HG02885 (cell line): ENCODE measurements around the gene ATG13.

Experiments
- ATAC-seq: cut with Tn5 transposase; IDR thresholded peaks from one replicate; pipeline ENCODE4 v1.9.1; 2021; ENCODE audit warnings: mild to moderate bottlenecking; ENCODE audit not compliant: unreplicated experiment, poor library complexity

Gene ATG13

DNA sequence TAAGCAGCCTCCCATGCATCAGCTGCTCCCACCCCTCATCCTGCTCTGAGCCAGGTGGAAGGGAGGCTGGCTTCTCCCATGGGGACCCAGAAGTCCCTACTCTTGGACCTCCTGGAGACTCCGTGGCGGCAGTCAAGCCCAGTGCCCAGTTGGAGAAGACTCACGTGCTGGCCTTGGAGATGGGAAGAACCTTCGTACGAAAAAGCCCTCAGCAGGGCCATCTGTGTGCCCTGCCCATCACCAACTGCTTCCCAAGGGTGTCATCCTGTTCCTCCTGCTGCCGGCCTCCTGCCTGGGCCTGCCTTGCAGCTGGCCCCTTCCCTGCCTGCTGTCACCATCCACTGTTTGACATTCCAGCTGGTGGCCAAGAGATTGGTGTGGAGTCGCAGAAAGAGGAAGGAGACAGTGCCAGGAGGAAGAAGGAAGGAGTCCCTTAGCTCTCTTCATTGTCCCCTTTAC, 55.1 kb downstream of the ATG13 start:
- no peak for ATAC-seq

DNA sequence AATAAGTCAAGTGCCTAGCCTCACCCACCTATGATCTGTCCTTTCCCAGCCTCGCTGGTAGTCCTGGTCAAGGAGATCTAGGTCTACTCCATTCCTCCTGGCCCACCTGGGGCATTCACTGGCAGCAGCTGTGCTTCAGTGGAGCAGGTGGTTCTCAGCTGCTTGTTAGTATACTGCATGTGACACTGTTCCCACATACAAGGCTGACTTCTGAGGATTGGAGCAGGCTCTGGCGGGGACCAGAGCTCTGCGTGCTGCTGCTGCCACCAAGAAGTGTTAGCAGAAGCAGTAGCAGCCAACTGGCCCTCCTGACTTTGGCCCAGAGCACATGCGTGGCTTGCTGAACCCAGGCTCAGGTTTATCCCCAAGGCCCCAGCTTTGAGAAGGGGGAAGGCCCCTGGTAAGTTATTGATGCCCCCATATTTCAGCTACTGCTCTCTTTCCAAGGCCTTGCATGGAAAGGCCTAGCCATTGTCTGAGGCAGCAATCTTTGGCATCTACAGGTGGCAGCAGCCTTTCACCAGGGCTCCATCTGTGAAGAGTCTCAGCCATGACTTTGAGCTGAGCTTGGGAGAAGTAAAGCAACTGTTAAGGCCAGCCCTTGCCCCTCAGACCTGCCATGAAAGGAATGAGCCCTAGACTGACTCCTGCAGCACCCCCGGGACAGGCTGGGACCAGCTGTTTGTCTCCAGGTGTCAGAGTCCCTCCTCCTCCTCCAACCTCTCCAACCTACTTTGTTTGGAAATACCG, 56.5 kb downstream of the ATG13 start:
- no peak for ATAC-seq

DNA sequence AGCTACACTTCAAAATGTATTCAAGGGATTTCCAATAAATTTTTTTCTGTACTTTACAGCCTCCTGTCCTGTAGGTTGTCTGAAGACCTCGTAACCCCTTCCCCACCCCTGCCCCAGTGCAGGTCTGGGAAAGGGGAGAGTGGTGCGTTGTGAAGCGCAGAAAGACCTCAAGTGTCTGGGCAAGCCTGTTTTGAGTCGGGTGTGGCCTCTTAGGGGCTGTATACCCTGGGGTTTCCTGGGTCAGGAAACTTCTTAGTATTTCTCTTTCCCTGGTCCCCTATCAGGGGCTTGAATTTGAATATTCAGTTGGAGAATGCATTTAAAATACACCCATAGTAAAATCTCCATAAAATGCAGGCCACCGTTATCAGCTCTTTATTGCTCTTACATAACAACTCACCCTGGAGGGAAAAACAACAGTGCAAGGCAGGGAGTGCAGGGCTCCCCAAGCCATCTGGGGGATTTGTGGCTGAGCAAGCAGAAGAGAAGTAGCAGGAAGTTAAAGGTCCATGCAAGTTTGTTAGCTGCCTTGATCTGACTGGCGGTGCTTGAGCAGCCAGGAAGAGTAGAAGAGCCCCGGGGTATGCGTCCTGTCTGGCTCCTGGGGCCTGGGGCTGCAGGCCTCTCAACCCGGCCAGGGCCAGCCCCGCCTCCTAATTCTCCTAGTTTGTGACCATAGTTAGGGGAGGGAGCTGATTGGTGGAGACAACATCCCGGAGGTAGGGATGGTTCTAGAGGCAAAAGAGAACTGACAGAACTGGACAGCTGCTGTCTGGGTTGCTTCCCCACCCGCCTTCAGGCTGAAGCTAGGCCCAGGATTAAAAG, 57.3 kb downstream of the ATG13 start:
- no peak for ATAC-seq

DNA sequence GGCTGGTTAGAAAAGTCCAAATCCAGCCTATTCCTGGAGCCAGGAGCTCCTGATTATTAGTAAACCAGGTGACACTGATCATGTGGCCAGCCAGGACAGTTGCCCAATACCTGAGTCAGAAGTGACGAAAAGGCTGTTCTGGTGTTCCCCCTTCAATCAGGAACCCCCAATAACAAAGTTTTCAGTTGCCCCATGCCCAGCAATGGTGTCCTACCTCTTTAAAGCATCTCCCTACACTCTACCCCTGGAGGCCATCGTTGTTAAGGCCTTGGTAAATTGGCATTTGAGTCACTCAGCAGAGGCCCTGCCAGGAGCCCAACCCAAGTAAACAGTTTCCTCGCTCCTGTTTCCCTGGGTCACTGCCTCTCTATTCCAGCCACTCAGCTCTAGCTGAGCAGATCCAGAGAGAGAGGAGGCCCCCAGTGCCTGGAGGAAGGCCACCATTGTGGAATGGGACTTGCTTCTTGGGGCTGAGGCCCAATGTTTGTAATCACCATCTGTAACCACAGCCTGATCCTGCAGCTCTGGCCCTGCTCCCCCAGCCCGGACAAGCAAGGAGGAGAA, 58.0 kb downstream of the ATG13 start:
- no peak for ATAC-seq

DNA sequence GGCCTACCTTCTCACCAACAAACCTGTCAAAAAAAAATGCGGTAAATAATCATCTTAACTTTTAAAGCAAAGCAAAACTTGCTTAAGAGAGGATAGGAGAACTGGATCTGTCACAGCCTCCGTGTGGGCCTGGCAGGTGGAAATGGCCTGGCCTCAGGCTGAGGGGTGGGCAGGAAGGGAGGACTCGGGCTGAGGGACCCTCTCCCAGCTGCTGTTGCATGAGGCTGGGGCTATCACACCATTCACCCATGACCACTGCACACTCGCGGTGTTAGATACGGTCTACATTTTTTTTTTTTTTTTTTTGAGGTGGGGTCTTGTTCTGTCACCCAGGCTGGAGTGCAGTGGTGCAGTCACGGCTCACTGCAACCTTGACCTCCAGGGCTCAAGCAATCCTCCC, 58.6 kb downstream of the ATG13 start:
- no peak for ATAC-seq

DNA sequence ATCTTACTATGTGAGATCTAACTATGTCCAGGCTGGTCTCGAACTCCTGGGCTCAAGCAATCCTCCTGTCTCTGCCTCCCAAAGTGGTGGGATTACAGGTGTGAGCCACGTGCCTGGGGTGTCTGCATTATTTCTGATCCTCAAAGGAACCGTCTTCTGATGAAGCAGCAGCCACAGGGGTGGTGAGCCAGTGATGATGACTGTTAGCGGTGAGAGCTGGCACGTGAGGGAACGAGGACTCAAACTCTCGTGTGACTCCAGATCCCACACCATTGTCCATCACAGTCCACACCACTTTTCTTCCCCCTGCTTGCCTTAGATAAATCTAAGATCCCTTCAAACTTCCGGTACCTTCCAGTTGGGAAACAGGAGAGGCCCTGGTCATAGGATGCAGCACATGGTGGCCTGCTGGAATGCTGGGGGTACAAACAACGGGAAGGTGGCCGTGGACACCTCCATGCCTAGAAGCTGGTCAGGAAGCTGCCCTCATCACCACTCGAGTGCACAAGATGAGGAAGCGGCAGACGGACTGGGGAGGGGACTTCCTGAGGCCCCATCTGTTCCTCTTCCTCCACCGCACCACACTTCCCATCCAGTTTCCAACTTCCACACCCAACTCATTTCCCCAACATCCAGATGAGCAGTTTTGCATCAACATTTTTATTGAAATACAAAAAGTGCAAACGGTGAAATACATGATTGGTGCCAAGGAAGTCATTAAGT, 59.2 kb downstream of the ATG13 start:
- no peak for ATAC-seq

DNA sequence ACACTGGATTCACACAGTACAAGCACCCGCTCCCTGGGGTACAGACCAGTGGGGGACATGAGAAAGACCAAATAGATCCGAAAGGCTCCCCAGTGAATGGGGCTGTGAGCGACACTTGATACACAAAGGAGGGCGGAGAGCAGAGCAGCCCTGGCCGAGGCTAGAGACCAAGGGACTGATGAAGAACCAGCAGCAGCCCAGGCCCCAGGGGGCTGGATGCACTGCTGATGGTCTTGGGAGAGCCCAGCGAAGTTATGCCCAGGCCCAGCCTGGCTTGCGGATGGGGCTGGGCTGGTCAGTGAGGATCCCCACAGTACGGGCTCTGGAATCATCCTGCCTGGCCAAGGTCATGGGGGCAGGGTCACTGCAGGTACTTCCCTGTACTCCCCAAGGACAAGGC, 59.8 kb downstream of the ATG13 start:
- no peak for ATAC-seq

DNA sequence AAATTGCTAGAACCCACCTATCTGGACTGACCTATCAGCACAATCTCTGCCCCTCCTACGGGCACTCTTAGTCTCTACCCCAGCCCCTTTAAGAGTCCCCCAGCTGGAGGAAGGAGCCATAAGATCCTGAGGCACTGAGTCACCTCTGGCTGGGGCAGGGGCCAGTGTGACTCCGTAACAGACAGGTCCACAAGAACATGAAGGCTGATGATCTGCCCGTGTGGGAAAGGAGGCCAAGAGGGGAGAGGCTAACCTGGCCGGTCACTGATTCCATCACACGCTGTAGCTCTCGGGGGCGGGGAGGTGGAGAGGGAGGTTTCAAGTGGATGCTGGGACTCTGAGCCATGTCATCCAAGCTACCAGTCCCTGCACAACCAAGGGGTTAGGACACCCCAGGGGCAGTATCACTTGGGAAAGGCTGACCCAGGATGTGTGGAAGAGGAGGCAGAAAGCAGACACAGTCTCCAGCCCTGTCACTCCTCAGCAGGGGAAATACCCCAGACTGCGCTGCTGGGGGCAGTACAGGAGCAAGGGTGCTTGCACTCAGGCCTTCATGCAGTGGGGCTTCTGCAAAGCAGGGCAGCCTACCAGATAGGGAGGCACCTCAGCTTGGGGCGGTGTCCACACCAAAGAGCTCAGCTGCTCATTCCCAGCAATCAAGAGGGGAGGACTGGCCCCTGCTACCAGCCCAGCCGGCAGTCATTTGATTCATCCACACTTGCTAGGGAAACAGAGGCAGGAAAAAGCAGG, 60.8 kb downstream of the ATG13 start:
- ATAC-seq: no peak

DNA sequence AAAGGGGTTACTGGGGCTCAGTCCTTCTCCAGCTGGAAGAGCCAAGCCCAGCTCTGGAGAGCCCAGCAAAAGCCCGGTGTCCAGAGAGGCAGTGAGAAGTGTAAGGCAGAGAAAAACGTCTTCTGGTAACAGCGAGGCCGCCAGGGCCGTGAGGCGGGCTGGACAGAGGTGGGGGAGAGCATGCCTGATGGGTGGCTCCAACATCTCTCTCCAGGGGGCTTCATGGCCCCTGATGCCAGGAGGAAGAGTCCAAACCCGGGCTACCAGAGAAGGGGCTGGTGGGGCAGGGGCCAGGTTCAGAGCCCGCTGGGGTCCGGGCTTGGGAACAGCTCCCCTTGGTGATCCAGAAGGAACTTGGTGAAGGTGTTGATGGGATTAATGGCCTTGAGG, 61.4 kb downstream of the ATG13 start:
- ATAC-seq: no peak

DNA sequence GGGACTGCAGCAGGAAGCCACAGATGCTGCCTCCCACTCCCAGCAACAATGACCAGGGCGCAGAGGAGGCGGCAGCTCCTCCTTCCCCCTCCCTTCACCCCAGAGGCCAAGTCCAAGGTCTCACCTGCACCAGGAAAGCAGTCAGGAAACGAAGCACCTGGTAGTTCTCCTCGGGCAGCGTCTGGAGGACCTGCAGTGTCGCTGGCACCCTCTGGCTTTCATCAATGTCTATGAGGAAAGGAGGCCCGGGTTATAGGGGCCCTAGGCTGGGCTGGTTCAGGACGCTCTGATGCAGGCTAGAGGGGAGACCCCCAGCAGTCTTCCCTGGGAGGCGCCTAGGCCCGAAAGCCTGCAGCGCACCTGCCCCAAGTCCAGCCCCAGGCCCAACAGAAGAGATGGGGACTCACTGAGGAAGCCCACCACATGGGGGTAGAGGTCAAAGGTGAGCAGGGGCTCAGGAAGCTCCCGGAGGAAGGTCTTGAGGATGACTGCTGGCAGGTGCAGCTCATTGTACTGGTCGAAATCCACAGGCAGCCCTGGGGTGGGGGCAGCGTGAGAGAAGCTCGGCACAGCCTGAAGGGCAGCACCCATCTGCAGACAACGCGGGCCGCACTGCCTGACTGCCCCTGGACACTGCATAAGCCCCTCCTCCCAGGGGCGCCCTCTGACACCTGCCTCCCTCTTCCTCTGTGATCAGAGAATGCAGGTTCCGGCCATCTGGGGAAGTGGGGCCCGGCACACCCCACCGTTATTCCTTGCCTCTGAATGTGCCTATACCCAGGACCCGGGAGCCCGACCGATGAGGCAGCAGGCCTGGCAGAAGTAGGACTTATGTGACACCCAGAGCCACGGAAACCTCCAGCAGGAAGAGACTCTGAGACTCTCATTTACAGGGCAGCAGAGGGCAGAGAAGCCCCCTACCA, 62.1 kb downstream of the ATG13 start:
- no peak for ATAC-seq

DNA sequence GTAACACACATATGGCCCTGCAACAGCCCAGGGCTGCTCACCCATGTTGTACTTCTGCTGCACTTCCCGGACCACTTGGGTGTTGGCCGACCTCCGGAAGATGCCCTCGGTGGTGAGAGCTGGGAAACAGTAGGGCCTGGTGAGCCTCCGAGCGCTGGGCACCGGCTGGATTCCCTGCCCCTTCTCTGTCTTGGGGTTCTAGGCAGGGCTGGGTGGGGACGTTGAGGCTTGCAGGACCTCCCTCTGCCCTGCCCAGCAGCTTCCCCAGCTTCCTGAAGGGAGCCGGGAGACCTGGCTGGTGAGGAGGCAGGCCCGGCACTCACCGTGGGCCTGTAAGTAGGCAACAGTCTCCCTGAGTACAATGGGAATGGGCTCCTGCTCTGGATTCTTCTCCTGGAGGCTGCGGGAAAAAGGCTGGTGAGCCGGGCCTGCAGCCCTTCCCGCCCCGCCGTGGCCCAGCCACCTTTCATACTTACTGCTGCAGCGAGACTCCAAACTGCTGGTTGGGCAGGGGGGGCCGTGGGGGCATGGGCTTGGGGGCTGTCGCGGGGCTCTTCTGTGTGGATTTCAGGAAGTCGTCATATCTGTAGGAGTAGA, 62.9 kb downstream of the ATG13 start:
- no peak for ATAC-seq

DNA sequence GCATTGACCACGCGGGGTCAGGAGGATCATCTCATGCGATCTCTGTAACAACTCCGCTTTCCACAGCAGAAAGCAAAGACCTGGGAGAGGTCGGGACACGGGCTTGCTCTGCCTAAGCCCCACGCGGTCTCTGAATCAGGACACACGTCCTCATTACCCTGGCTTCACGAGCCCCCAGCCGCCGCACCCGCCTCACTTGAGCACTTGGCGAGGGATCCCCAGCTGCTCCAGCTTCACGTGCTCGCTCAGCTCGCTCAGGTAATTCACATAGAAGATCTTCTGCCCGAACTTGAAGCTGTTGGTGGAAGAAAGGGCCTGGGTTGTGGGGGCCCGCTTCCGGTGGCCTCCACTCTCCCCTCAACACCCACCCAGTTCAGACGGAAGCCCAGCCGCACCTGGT, 63.5 kb downstream of the ATG13 start:
- no peak for ATAC-seq

DNA sequence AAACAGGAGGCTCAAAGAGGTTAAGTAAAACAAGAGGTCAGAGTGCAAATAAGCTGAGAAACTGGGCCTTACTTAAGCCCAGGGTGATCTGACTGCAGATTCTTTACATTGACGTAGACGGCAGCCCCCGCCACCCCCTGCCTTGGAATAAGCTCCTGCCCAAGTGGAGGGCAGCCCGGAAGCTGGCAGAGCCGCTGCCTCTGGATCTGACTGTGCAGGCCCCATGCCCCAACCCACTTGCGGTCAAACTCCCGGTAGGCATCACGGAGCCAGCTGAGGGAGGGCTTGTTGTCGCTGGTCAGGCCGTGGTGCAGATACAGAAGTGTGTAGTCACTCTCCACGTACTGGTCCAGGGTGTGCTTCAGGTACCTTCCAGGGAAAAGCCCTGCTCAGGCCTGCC, 64.5 kb downstream of the ATG13 start:
- ATAC-seq: no peak

DNA sequence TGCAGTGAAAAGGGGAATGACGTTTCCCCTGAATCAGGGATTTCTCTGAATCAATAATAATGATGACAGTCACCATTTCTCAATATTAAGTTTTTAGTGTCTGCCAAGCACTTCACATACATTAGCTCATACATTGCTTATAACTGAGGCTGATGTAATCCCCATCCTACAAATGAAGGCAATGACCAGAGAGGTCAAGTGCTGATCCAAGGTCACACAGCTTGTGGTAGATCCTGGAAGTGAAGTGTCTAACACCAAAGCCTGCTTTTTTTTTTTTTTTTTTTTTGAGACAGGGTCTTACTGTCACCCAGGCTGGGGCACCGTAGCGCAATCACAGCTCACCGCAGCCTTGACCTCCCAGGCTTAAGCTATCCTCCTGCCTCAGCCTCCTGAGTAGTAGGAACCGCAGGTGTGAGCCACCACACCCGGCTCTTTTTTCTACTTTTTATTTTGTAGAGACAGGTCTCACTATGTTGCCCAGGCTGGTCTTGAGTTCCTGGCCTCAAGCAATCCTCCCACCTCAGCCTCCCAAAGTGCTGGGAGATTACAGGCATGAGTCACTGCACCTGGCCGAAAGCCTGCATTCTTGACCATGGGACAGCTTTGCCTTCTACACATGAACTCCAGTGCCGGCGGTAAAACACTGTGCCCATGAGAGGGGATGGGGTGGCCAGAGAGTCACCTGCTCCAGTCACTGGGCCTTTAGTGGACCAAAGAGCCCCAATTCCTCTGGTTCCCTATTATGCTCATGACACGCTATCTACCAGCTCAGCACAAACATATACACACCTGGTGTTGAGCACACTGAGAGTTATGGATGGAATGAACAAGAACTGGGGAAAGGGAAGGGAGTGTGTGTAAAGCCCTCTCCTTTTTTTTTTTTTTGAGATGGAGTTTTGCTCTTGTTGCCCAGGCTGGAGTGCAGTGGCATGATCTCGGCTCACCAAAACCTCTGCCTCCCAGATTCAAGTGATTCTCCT, 65.7 kb downstream of the ATG13 start:
- ATAC-seq: no peak

DNA sequence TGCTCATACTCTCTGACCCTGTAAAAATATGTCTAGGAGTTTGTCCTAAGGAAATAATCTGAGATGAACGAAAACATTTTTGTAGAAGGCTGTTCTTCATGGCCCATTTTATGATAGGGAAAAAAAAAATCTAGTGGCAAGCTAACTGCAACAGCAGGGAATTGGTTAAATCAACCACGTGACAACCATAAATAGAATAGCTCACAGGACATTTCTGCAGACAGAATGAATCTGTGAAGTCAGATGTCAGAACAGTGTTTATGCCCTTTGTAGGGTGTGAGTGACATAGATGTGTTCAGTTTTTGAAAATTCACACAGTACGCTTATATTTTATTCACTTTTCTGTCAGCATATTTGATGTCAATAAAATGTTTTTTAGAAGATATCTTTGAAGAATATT, 67.0 kb downstream of the ATG13 start:
- ATAC-seq: no peak

DNA sequence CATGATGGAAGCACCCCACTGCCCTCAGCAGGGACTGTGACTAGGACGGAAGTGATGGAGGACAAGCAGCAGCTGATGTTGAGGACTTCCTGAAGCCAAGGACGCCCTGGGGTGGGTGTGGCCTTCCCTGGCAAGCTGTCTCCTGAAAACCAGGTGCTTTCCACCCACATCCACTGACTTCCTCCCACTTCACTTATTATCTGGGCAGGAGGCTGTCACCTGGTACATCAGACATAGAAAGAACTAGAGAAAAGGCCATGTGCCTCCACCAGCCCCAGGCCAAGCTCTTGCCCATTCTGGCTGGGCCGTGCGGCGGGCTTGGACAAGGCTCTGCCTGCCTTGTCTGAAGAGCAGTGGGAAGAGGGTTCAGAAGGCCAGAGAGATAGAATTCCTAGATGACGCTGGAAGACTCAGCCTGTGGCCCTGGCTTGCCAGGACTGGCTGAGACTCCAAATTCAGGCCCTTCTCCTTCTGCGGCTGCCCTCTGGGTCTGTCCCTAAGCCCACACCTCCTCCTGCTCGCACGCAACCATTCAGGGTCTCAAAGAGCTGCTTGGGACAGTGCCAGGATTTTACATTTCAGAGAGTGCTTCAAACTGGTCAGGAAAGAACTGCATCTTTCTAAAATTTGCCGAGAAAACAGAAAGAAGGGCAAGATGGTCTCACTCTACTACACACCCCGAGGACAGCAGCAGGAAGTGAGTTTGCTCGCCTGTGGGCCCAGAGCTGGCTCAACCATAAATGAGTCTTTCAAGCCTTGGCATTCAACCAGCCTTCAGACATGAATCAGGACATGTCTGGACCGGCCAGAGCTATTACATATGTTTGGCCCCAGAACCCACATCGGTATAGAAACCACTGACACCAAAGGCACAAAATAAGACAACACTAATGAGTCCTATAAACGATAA, 69.8 kb downstream of the ATG13 start:
- no peak for ATAC-seq

DNA sequence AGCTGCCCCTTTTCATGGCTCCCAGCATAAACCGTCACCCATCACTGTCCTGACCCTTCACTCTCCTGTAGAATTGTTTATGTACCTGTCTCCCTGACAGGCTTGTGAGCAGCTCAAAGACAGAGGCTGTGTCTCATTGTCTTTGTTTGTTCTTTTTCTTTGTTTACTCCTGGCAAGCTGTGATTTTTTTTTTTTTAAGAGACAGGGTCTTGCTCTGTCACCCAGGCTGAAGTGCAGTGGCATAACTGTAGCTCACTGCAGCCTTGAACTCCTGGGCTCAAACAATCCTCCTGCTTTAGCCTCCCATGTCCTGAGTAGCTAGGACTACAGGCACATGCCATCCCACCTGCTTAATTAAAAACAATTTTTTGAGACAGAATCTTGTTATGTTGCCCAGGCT, 73.3 kb downstream of the ATG13 start:
- no peak for ATAC-seq
